WI38 (cell line): ENCODE results near the gene RAB40C.

Experiments
- H3K4me3 ChIP-seq: 2 replicates; pipeline ENCODE4 v1.5.1; 2011; ENCODE audit warnings: low read depth, mild to moderate bottlenecking, control low read depth, low read length
- TF ChIP-seq, protein P1 (sequence below): IDR thresholded peaks from 2 replicates; pipeline ENCODE4 v1.5.1; 2012; ENCODE audit warnings: low read depth, mild to moderate bottlenecking, control low read depth, low read length

The RAB40C gene

DNA sequence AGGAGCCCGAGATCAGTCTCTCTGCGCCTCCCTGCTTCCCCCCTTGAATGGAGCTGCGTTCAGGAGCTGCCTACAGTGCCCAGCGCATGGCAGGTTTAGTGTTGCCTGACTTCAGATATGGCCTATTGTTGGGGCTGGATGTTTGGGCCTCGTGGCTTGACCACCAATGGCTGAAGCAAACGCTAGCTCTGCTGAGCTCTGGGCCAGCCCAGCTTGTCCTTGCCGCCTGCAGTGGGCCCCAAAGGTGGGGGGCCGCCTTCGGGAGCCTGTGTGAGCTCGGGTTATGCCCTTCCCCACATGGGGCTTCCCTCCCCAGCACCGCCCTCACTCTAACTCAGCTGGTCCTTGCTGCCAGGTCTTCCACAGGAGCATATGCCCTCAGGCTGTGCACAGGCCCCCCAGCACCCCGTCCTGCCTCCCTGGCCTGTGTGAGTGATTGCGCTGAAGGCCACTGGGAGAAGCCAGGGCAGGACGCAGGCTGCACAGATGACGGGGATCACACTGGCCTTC, 48.2 kb downstream of the RAB40C start:
- TF ChIP-seq, protein P1, sequence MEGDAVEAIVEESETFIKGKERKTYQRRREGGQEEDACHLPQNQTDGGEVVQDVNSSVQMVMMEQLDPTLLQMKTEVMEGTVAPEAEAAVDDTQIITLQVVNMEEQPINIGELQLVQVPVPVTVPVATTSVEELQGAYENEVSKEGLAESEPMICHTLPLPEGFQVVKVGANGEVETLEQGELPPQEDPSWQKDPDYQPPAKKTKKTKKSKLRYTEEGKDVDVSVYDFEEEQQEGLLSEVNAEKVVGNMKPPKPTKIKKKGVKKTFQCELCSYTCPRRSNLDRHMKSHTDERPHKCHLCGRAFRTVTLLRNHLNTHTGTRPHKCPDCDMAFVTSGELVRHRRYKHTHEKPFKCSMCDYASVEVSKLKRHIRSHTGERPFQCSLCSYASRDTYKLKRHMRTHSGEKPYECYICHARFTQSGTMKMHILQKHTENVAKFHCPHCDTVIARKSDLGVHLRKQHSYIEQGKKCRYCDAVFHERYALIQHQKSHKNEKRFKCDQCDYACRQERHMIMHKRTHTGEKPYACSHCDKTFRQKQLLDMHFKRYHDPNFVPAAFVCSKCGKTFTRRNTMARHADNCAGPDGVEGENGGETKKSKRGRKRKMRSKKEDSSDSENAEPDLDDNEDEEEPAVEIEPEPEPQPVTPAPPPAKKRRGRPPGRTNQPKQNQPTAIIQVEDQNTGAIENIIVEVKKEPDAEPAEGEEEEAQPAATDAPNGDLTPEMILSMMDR, result no peak
- H3K4me3 ChIP-seq, result no peak overlapping the region

DNA sequence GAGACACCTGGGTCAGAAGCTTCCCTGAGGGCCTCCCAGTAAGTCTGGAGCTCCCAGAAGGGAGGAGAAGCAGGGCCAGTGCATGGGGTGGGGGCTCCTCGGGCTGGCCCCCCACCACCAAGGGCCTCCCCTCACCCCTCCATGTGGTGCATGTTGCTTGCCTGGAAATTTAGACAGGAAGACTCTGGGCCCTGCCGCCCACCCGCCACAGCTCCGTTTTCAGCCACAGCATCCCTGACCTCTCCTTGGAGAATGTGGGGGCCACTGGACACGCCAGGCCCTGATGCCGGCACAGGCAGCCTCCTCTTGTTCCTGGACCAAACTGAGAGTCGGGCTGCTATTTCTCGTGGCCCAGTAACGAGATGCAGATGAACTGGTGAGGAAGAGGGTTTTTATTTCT, 49.0 kb downstream of the RAB40C start:
- TF ChIP-seq, protein P1, result no peak
- no peak overlapping the region for H3K4me3 ChIP-seq

DNA sequence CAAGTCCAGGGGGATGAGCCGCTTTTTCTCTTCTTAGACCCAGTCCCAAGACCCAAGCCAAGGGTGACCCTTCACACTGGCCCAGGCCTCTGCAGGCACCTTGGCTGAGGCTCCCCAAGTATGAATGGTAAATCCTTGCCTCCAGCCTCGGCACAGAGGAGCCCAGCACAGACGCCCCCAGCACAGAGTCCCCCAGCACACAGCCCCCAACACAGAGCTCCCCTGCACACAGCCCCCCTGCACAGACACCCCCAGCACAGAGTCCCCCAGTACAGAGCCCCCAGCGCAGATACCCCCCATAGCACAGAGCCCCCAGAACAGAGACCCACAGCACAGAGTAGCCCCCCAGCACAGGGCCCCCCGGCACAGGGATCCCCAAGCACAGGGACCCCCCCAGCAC, 50.7 kb downstream of the RAB40C start:
- peak overlapping the region; percentile 75; the same call in 1 of the 2 replicates for H3K4me3 ChIP-seq
- TF ChIP-seq, protein P1, result no peak

DNA sequence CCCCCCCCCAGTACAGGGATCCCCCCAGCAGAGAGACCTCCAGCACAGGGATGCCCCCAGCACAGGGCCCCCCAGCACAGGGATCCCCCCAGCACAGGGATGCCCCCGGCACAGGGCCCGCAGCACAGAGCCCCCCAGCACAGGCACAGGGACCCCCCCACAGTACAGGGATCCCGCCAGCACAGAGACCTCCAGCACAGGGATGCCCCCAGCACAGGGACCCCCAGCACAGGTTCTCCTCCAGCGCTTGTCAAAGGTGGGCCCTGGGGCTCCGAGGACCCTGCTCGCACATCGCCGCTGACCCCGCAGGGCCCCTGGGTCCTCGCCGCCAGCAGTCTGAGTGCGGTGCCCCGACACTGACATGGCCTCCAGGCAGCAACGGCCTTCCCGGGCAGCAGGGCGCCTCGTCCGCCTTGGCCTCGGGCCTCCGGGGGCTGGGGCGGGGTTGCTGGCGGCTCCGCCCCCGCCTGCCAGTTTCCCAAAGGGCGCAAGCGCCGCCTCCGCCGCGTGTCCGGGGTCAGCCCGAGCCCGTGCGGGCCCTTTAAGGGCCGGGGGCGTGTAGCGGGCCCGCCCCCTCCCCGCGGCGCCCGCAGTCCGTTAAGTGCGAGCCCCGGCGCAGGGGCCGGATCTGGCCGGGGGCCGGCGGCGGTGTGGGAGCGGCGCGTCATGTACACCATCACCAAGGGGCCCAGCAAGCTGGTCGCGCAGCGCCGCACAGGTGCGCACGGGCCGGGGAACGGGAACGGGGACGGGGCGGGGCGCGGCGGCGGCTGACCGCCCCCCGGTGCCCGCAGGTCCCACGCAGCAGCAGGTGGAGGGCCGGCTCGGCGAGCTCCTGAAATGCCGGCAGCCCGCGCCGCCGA, 51.7 kb downstream of the RAB40C start, which contains the start of gene MCRIP2:
Gene MCRIP2, plus strand, starts transcription at position 503 of the 863 bp plus-strand sequence. Its CDS starts 164 bp downstream, at position 667.
- H3K4me3 ChIP-seq, result peak within 1 kb of the TSS; percentile 75
- TF ChIP-seq, protein P1, result no peak

DNA sequence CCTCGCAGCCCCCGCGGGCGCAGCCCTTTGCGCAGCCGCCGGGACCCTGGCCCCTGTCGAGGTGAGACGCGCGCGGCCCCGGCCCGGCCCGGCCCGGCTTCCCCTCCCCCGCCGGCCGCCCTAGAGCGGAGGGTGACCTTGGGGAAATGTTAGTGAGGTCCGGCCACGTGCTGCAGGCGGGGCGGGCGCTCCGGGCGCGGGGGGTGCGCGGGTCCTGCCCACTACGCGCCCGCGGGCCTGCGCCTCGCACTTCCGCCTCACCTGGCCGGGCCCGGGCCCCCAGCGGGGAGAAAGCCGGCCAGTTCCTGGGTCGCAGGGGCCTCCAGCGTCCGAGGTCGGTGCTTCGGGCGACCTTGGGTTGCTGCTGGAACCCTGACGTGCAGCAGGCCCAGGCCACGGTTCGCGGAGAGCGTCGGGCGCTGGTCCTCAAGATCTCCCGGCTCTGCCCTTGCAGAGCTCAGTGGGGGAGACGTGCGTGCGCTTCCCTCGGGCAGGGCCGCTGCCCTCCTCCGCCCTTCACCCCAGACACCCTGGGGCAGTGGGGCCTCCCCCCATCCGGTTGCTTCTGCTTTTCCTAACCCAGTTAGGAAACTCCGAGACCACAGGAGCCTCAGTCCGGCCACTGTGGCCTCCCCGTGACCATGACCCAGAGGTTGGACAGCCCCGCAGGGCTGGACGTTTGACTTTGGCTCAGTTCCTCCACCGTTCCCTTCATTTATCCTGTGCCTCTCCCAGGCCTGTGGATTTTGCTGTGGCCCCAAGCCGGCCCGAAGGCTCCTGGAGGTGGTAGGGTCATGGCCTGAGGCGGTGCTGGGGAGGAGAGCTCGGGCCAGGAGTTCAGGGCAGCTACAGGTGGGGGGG, 52.6 kb downstream of the RAB40C start:
- TF ChIP-seq, protein P1, result no peak
- H3K4me3 ChIP-seq, result peak overlapping the region; percentile 75

DNA sequence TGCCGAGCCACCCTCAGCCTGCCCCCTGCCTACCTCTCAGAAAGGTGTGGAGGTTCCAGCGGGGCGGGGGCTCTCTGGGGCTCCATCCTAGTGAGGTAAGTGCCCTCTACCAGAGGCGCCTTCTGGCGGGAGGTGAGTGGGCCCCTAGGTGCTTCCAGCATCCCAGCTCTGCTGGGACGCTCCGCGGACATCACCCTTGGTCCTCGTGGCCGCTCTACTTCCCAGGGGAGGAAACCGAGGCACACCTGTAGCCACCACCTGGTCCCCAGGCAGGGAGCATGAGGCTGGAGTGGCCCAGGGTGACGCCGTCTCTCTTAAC, 53.1 kb downstream of the RAB40C start:
- H3K4me3 ChIP-seq, result peak overlapping the region; percentile 75
- TF ChIP-seq, protein P1, result no peak
